Osteoblast (primary cell): ENCODE data around the gene SPATA18. TPM values are rescaled to one million over a fixed set of nuclear protein-coding genes. Genes with fewer than 3 reads are reported as not detected.
A peak's percentile ranks its signal among the peaks of the same experiment; 100 is the strongest.

Source experiments
- DNase-seq: peaks from one replicate; pipeline ENCODE4 v3.0.0; 2011; ENCODE audit warnings: low spot score, mixed read lengths; ENCODE audit not compliant: insufficient read length; ENCODE audit errors: missing footprints
- H2AFZ ChIP-seq: 2 replicates; pipeline ENCODE4 v1.6.0; 2011; ENCODE audit warnings: mild to moderate bottlenecking, low read length
- H3K27ac ChIP-seq: 2 replicates; pipeline ENCODE4 v1.5.1; 2011; ENCODE audit warnings: mild to moderate bottlenecking, low read depth, low read length, moderate library complexity
- H3K27me3 ChIP-seq: 2 replicates; pipeline ENCODE4 v1.6.0; 2012; ENCODE audit warnings: mild to moderate bottlenecking, control low read depth, inconsistent platforms, low read length, moderate library complexity; ENCODE audit not compliant: insufficient read depth
- H3K36me3 ChIP-seq: 2 replicates; pipeline ENCODE4 v1.5.1; 2011; ENCODE audit warnings: mild to moderate bottlenecking, low read length, control low read depth, moderate library complexity; ENCODE audit not compliant: insufficient read depth
- H3K4me1 ChIP-seq: 2 replicates; pipeline ENCODE4 v1.5.1; 2011; ENCODE audit warnings: mild to moderate bottlenecking, low read length, control low read depth, moderate library complexity; ENCODE audit not compliant: insufficient read depth
- H3K4me2 ChIP-seq: 2 replicates; pipeline ENCODE4 v1.6.0; 2011; ENCODE audit warnings: mild to moderate bottlenecking, low read length; ENCODE audit not compliant: insufficient read depth
- H3K4me3 ChIP-seq: fragments of 200-600 bp; sonication (generic); 3 replicates; pipeline ENCODE4 v1.5.1; 2012; ENCODE audit warnings: mild to moderate bottlenecking, low read length, inconsistent platforms; ENCODE audit not compliant: insufficient read depth
- H3K79me2 ChIP-seq: 2 replicates; pipeline ENCODE4 v1.6.0; 2012; ENCODE audit warnings: mild to moderate bottlenecking, low read length, control low read depth, inconsistent platforms; ENCODE audit not compliant: insufficient read depth
- H3K9me3 ChIP-seq: 2 replicates; pipeline ENCODE4 v1.5.1; 2011; ENCODE audit warnings: low read depth, low read length, control low read depth
- H4K20me1 ChIP-seq: 2 replicates; pipeline ENCODE4 v1.6.0; 2012; ENCODE audit warnings: mild to moderate bottlenecking, low read length, control low read depth; ENCODE audit not compliant: insufficient read depth
- total RNA-seq: library from RNA; depleted of rRNA; stranded (reverse); fragments of >200 nt; gene quantifications from 2 replicates; pipeline ENCODE4 v1.2.3, GENCODE V29; 2012
- TF ChIP-seq, protein P1 (sequence below): IDR thresholded peaks from 2 replicates; pipeline ENCODE4 v1.5.1; 2011; ENCODE audit warnings: mild to moderate bottlenecking, low read depth, low read length, moderate library complexity; ENCODE audit errors: extremely low read depth

The SPATA18 gene
- total RNA-seq, 1 donor: 30.8 TPM

DNA sequence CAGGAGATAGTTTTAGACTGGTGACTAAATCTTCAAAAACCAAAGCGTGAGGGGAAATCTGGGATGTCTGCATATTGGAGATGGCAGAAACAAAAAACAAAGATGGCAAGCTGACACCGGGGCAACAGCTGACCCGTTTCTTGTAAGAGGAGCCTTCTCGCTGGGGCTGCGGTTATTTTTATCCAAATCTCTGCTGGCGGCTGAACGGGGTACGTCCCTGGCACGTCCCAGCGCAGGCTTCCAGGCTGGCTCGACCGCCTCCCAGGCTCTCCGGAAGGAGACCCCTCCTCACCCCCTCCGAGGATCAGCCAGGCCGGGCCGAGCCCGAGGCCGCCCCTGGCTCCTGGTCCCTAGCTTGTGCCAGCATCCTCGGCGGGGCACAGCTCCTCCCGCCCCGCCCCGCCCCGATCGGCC lies 13.4 kb upstream of the SPATA18 start:
- peaks cover 46% of the 10 kb centered on the region for H3K79me2 ChIP-seq
- peak overlapping the region; percentile 40 for H3K27ac ChIP-seq
- peak overlapping the region; percentile 90 for H2AFZ ChIP-seq
- TF ChIP-seq, protein P1, sequence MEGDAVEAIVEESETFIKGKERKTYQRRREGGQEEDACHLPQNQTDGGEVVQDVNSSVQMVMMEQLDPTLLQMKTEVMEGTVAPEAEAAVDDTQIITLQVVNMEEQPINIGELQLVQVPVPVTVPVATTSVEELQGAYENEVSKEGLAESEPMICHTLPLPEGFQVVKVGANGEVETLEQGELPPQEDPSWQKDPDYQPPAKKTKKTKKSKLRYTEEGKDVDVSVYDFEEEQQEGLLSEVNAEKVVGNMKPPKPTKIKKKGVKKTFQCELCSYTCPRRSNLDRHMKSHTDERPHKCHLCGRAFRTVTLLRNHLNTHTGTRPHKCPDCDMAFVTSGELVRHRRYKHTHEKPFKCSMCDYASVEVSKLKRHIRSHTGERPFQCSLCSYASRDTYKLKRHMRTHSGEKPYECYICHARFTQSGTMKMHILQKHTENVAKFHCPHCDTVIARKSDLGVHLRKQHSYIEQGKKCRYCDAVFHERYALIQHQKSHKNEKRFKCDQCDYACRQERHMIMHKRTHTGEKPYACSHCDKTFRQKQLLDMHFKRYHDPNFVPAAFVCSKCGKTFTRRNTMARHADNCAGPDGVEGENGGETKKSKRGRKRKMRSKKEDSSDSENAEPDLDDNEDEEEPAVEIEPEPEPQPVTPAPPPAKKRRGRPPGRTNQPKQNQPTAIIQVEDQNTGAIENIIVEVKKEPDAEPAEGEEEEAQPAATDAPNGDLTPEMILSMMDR: no peak
- H3K36me3 ChIP-seq: no peaks in the 10 kb centered on the region
- peaks cover 9% of the 10 kb centered on the region for H3K4me1 ChIP-seq
- peaks cover 14% of the 10 kb centered on the region for H4K20me1 ChIP-seq
- H3K4me2 ChIP-seq: peak overlapping the region; percentile 95
- H3K27me3 ChIP-seq: peaks cover 26% of the 10 kb centered on the region
- DNase-seq: peak; percentile 91
- peak overlapping the region; percentile 83 for H3K4me3 ChIP-seq
- H3K9me3 ChIP-seq: no peaks in the 10 kb centered on the region

DNA sequence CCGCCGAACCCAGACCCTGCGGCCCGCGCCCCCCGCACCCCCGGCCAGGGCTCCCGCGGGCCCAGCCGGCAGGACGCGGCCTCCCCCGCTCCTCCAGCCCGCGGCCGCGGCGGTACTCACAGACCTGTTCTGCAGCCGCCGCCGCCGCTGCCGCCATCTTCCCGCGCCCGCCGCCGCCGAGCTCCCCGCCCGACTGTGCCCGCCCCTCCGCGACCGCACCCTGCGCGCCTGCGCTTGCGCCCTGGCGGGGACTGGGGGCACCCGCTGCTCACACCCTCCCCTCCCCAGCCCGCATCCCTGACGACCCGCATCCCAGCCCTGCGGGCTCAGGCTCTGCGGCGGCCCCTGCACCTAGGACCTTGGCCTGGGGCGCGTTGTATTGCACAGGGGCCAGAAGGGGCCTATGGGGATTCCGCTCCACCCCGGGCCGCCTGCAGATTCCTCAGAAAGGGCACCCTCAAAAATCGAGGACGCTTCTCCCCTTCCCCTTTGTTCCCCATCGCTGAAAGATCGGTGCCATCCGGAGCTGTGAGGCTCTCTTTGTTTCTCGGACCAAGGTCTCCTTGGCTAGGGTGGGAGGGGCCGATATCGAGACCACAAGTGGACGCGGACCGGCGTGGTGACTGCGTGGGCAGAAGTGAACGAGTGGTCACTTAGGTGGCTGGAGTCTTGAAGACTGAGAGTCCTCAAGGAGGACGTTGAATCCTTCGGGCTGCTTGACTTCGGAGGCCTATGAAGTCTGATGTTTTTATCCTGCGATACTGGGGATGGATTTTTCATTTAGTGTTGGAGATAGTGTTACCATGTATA lies 12.8 kb upstream of the SPATA18 start, which contains the start of gene SGCB:
Gene SGCB (minus strand): TSS at position 197 of the 810 bp plus-strand sequence. CDS start 40 bp downstream, at position 157.
- DNase-seq: peak; percentile 96

DNA sequence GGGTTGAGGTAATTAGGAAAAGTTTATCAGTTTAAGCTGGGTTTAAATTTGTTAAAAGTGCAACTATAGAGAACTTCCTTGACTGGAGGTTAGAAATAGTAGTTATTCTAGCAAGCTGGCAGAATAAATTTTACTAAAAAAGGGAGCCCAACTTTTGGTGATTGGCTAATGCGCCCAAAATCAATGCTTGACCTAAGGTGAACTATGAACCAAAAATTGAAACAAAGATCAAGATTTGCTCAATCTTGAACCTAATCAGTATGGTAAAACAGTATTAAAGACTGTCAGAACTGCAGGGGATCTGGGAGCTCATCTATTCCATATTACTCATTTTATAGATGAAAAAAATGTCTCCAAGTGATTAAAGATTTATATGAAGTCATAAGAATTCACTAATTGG lies 6.1 kb upstream of the SPATA18 start:
- no peaks in the 10 kb centered on the region for H3K9me3 ChIP-seq
- no peak overlapping the region for H2AFZ ChIP-seq
- TF ChIP-seq, protein P1: no peak
- H3K36me3 ChIP-seq: no peaks in the 10 kb centered on the region
- no peaks in the 10 kb centered on the region for H3K4me1 ChIP-seq
- H3K79me2 ChIP-seq: no peaks in the 10 kb centered on the region
- no peak overlapping the region for H3K4me2 ChIP-seq
- H3K4me3 ChIP-seq: no peak overlapping the region
- no peaks in the 10 kb centered on the region for H4K20me1 ChIP-seq
- H3K27ac ChIP-seq: no peak overlapping the region
- H3K27me3 ChIP-seq: peaks cover 49% of the 10 kb centered on the region
- no peak for DNase-seq

More for the DNA sequence above, 12.8 kb upstream of the SPATA18 start, which contains the start of gene SGCB:
- Histone ChIP-seq H3K4me3 (peak within 1 kb of the TSS; percentile 83), H3K4me2 (peak within 1 kb of the TSS; percentile 95), H2AFZ (peak within 1 kb of the TSS; percentile 98), H3K9me3 (no peaks in the 10 kb centered on the region), H4K20me1 (peaks cover 14% of the 10 kb centered on the region), H3K79me2 (peaks cover 41% of the 10 kb centered on the region), H3K27me3 (peaks cover 33% of the 10 kb centered on the region), H3K36me3 (no peaks in the 10 kb centered on the region), H3K27ac (peak within 1 kb of the TSS; percentile 40), H3K4me1 (peaks cover 9% of the 10 kb centered on the region)
- TF ChIP-seq, protein P1: no peak

DNA sequence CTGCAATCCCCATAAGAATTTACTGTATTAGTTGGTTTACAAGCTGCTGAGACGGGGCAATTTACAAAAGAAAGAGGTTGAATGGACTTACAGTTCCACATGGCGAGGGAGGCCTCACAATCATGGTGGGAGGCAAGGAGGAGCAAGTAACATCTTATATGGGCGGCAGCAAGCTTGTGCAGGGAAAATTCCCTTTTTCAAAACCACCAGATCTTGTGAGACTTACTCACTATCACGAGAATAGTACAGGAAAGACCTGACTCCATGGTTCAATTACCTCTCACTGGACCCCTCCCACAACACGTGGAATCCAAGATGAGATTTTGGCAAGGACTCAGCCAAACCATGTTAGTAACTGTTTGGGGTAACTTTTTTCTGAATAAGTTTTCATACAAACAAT lies 1.8 kb upstream of the SPATA18 start:
- H3K9me3 ChIP-seq: no peaks in the 10 kb centered on the region
- TF ChIP-seq, protein P1: no peak
- H3K27me3 ChIP-seq: peaks cover 25% of the 10 kb centered on the region
- no peaks in the 10 kb centered on the region for H4K20me1 ChIP-seq
- no peaks in the 10 kb centered on the region for H3K36me3 ChIP-seq
- no peak overlapping the region for H2AFZ ChIP-seq
- peaks cover 3% of the 10 kb centered on the region for H3K4me1 ChIP-seq
- no peak overlapping the region for H3K27ac ChIP-seq
- no peak for DNase-seq
- no peaks in the 10 kb centered on the region for H3K79me2 ChIP-seq
- no peak overlapping the region for H3K4me3 ChIP-seq
- H3K4me2 ChIP-seq: no peak overlapping the region
